GM21526 (cell line): ENCODE measurements around the gene HASPIN.

Experiments
- ATAC-seq: cut with Tn5 transposase; IDR thresholded peaks from one replicate; pipeline ENCODE4 v1.9.1; 2021; ENCODE audit warnings: moderate library complexity; ENCODE audit not compliant: unreplicated experiment, low FRiP score

The HASPIN gene

GRCh38 chr17:3723556-3724377, at the start of gene HASPIN:
Gene HASPIN, plus strand, starts transcription at chr17:3723903. Its CDS starts 33 bp downstream, at chr17:3723936.
- ATAC-seq = peak; percentile 70

- ATAC-seq = no peak
These were observed 47.8 kb upstream of the HASPIN start for GRCh38 chr17:3675886-3676285.

- ATAC-seq = no peak
These were observed 45.4 kb upstream of the HASPIN start for GRCh38 chr17:3678095-3678820.

GRCh38 chr17:3678821-3679530, 44.7 kb upstream of the HASPIN start:
- no peak for ATAC-seq

- ATAC-seq = no peak
These were observed 44.1 kb upstream of the HASPIN start for GRCh38 chr17:3679531-3680126.

GRCh38 chr17:3681057-3681456, 42.6 kb upstream of the HASPIN start:
- no peak for ATAC-seq

GRCh38 chr17:3681565-3681964, 42.1 kb upstream of the HASPIN start:
- no peak for ATAC-seq

GRCh38 chr17:3682033-3682432, 41.7 kb upstream of the HASPIN start:
- no peak for ATAC-seq

- ATAC-seq = no peak
These were observed 40.6 kb upstream of the HASPIN start for GRCh38 chr17:3683054-3683511.

- ATAC-seq = no peak
These were observed 38.5 kb upstream of the HASPIN start for GRCh38 chr17:3685174-3685573.

- no peak for ATAC-seq
These were observed 35.6 kb upstream of the HASPIN start for GRCh38 chr17:3688027-3688553.

GRCh38 chr17:3688852-3689261, 34.8 kb upstream of the HASPIN start:
- no peak for ATAC-seq

GRCh38 chr17:3689262-3690093, 34.2 kb upstream of the HASPIN start:
- no peak for ATAC-seq

GRCh38 chr17:3690094-3690715, 33.5 kb upstream of the HASPIN start:
- no peak for ATAC-seq

GRCh38 chr17:3691617-3692067, 32.1 kb upstream of the HASPIN start:
- no peak for ATAC-seq

- no peak for ATAC-seq
These were observed 31.4 kb upstream of the HASPIN start for GRCh38 chr17:3692346-3692745.

- no peak for ATAC-seq
These were observed 30.6 kb upstream of the HASPIN start for GRCh38 chr17:3693141-3693540.

- no peak for ATAC-seq
These were observed 29.9 kb upstream of the HASPIN start for GRCh38 chr17:3693829-3694231.

GRCh38 chr17:3695129-3695722, 28.5 kb upstream of the HASPIN start:
- ATAC-seq = no peak
